Measurements from ENCODE around the gene ORC1. TPM values are rescaled to one million over a fixed set of nuclear protein-coding genes. Genes with fewer than 3 reads are reported as not detected.
A peak's percentile ranks its signal among the peaks of the same experiment; 100 is the strongest.

The ORC1 gene
- total RNA-seq, 2 experiments from 2014 or later: 1.1 to 1.3 TPM

GRCh38 chr1:52432807-52433206, 28.6 kb upstream of the ORC1 start:
- no peaks in the 10 kb centered on the region for H3K27me3 ChIP-seq (ENCODE audit: control insufficient read depth in 1 of 2, insufficient read depth in 2 of 2, low read length in 2 of 2)
- peaks cover 85% of the 10 kb centered on the region for H3K36me3 Mint-ChIP-seq (ENCODE audit: low read depth)
- no peak overlapping the region for H3K4me3 ChIP-seq (ENCODE audit: low read length)
- H3K27ac ChIP-seq (ENCODE audit: low read depth in 1 of 2, low read length in 2 of 2): no peak overlapping the region
- H3K36me3 ChIP-seq (ENCODE audit: insufficient read depth, low read length): peaks cover 56% of the 10 kb centered on the region
- H3K4me1 Mint-ChIP-seq (ENCODE audit: low read depth): peaks cover 1% of the 10 kb centered on the region
- ATAC-seq (ENCODE audit: poor library complexity) (no peak), DNase-seq (no peak)
- ChIA-PET CTCF (interaction anchor here (1.5 kb wide), 1 partner anchor 29 kb away, joined by 3 read pairs; the partner anchor contains the start of genes ORC1 and PRPF38A), POLR2A (interaction anchor here (0.7 to 1.0 kb wide), 2 partner anchors 8 to 23 kb away, joined by 3 to 5 read pairs; no protein-coding TSS in a partner anchor)
- H3K27ac Mint-ChIP-seq: no peak overlapping the region
- TF ChIP-seq CTCF (IDR thresholded peaks at IDR 0.05): no peak
- H3K27me3 Mint-ChIP-seq: no peaks in the 10 kb centered on the region
- intact Hi-C loops (cut with DNase I, micrococcal nuclease): no loop called here
- no peaks in the 10 kb centered on the region for H3K4me1 ChIP-seq (ENCODE audit: insufficient read depth, low read length)
- H3K4me3 Mint-ChIP-seq: no peak overlapping the region
- no peaks in the 10 kb centered on the region for H3K9me3 ChIP-seq (ENCODE audit: control insufficient read depth in 1 of 2, insufficient read depth in 1 of 2, low read length in 2 of 2)
- no peaks in the 10 kb centered on the region for H3K9me3 Mint-ChIP-seq

GRCh38 chr1:52427152-52427551, 22.9 kb upstream of the ORC1 start:
- H3K36me3 ChIP-seq (ENCODE audit: insufficient read depth, low read length): peaks cover 15% of the 10 kb centered on the region
- Mint-ChIP-seq H3K4me1 (ENCODE audit: low read depth) (peaks cover 44% of the 10 kb centered on the region), H3K36me3 (ENCODE audit: low read depth) (peaks cover 72% of the 10 kb centered on the region), H3K27me3 (no peaks in the 10 kb centered on the region), H3K9me3 (no peaks in the 10 kb centered on the region), H3K4me3 (no peak overlapping the region), H3K27ac (peak overlapping the region; percentile 34)
- H3K27ac ChIP-seq (ENCODE audit: low read depth in 1 of 2, low read length in 2 of 2): peak overlapping the region in 1 of 2 donors; percentile 35
- DNase-seq: no peak
- H3K4me3 ChIP-seq (ENCODE audit: low read length): no peak overlapping the region
- intact Hi-C loops (cut with DNase I, micrococcal nuclease): loop anchor here in 1 of 2 experiments (10.0 kb wide), 1 partner anchor 58 kb away; no protein-coding TSS in a partner anchor
- POLR2A ChIA-PET: interaction anchor here (1.1 to 2.0 kb wide), 2 partner anchors 8 to 23 kb away, joined by 4 to 10 read pairs; partner anchors contain the start of genes ORC1 and PRPF38A
- TF ChIP-seq CTCF (IDR thresholded peaks at IDR 0.05): no peak
- ATAC-seq (ENCODE audit: poor library complexity): no peak
- no peaks in the 10 kb centered on the region for H3K9me3 ChIP-seq (ENCODE audit: control insufficient read depth in 1 of 2, insufficient read depth in 1 of 2, low read length in 2 of 2)
- no peaks in the 10 kb centered on the region for H3K27me3 ChIP-seq (ENCODE audit: control insufficient read depth in 1 of 2, insufficient read depth in 2 of 2, low read length in 2 of 2)
- H3K4me1 ChIP-seq (ENCODE audit: insufficient read depth, low read length): peaks cover 17% of the 10 kb centered on the region
- CTCF ChIA-PET: interaction anchor here (4.8 kb wide), 1 partner anchor 23 kb away, joined by 35 read pairs; the partner anchor contains the start of genes ORC1 and PRPF38A

GRCh38 chr1:52426371-52426770, 22.1 kb upstream of the ORC1 start:
- Histone ChIP-seq H3K4me1 (ENCODE audit: insufficient read depth, low read length) (peaks cover 17% of the 10 kb centered on the region), H3K27ac (ENCODE audit: low read depth in 1 of 2, low read length in 2 of 2) (peak overlapping the region in 1 of 2 donors; percentile 35), H3K36me3 (ENCODE audit: insufficient read depth, low read length) (peaks cover 16% of the 10 kb centered on the region), H3K9me3 (ENCODE audit: control insufficient read depth in 1 of 2, insufficient read depth in 1 of 2, low read length in 2 of 2) (no peaks in the 10 kb centered on the region), H3K4me3 (ENCODE audit: low read length) (no peak overlapping the region), H3K27me3 (ENCODE audit: control insufficient read depth in 1 of 2, insufficient read depth in 2 of 2, low read length in 2 of 2) (no peaks in the 10 kb centered on the region)
- H3K4me3 Mint-ChIP-seq: peak overlapping the region; percentile 39
- ChIA-PET POLR2A (interaction anchor here (0.6 to 2.0 kb wide), 4 partner anchors 9 to 207 kb away, joined by 3 to 10 read pairs (median 4); partner anchors contain the start of genes ORC1 and PRPF38A), CTCF (interaction anchor here (4.8 kb wide), 1 partner anchor 22 kb away, joined by 35 read pairs; the partner anchor contains the start of genes ORC1 and PRPF38A)
- H3K36me3 Mint-ChIP-seq (ENCODE audit: low read depth): peaks cover 69% of the 10 kb centered on the region
- no peaks in the 10 kb centered on the region for H3K9me3 Mint-ChIP-seq
- TF ChIP-seq CTCF (IDR thresholded peaks at IDR 0.05): no peak
- peak overlapping the region; percentile 100 for H3K27ac Mint-ChIP-seq
- ATAC-seq (ENCODE audit: poor library complexity) (no peak), DNase-seq (no peak)
- H3K4me1 Mint-ChIP-seq (ENCODE audit: low read depth): peaks cover 44% of the 10 kb centered on the region
- no peaks in the 10 kb centered on the region for H3K27me3 Mint-ChIP-seq
- intact Hi-C loops (cut with DNase I, micrococcal nuclease): loop anchor here in 1 of 2 experiments (10.0 kb wide), 1 partner anchor 58 kb away; no protein-coding TSS in a partner anchor

Measured in CD4-positive, alpha-beta T cell (primary cell).